NK-92 (cell line): Measurements from ENCODE around the gene NUP210L.

Experiments
- DNase-seq: peaks from one replicate; lab custom pipeline; 2025; ENCODE audit not compliant: unreplicated experiment; lab: John Stamatoyannopoulos, UW

NUP210L gene

GRCh38 chr1:153945795-153946621 is 208.9 kb downstream of the NUP210L start:
- no peak for DNase-seq

- no peak for DNase-seq
Observed at GRCh38 chr1:153945131-153945794, 209.6 kb downstream of the NUP210L start.

- no peak for DNase-seq
Observed at GRCh38 chr1:153944827-153945117, 210.1 kb downstream of the NUP210L start.

GRCh38 chr1:153944005-153944826 is 210.7 kb downstream of the NUP210L start:
- no peak for DNase-seq

GRCh38 chr1:153942766-153943549 is 211.9 kb downstream of the NUP210L start:
- DNase-seq, result no peak
